ENCODE data around the gene RORC.

DNA sequence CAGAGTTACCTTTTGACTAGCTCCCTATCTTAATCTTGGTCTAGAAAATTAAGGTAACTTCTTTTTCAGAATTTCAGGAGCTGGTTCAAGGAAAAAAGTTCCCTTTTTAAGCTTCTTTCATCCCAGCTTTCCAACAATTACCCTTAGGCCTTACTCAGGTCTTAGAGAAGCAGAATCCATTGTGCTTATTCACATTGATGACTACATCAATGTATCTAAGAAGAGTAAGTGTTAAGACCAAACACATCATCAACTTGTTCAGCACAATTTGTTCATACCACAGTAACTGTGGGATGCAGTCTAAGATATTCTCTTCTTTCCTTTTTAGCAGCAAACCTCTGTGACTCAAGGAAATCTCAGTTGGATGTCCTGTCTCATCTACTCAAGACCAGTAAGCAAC is 72.4 kb downstream of the RORC start:
- TF ChIP-seq CTCF (IDR thresholded peaks at IDR 0.05; ENCODE audit: low read length) (no peak), EZH2phosphoT487 (IDR thresholded peaks at IDR 0.05; ENCODE audit: low read length) (no peak)

Data from MM.1S (cell line).